Osteoblast (primary cell): ENCODE measurements around the gene PNMT. TPM values are rescaled to one million over a fixed set of nuclear protein-coding genes. Genes with fewer than 3 reads are reported as not detected.

Experiments used
- DNase-seq: peaks from one replicate; pipeline ENCODE4 v3.0.0; 2011; ENCODE audit warnings: low spot score, mixed read lengths; ENCODE audit not compliant: insufficient read length; ENCODE audit errors: missing footprints
- H2AFZ ChIP-seq: 2 replicates; pipeline ENCODE4 v1.6.0; 2011; ENCODE audit warnings: mild to moderate bottlenecking, low read length
- H3K27ac ChIP-seq: 2 replicates; pipeline ENCODE4 v1.5.1; 2011; ENCODE audit warnings: mild to moderate bottlenecking, low read depth, low read length, moderate library complexity
- H3K27me3 ChIP-seq: 2 replicates; pipeline ENCODE4 v1.6.0; 2012; ENCODE audit warnings: mild to moderate bottlenecking, control low read depth, inconsistent platforms, low read length, moderate library complexity; ENCODE audit not compliant: insufficient read depth
- H3K36me3 ChIP-seq: 2 replicates; pipeline ENCODE4 v1.5.1; 2011; ENCODE audit warnings: mild to moderate bottlenecking, low read length, control low read depth, moderate library complexity; ENCODE audit not compliant: insufficient read depth
- H3K4me1 ChIP-seq: 2 replicates; pipeline ENCODE4 v1.5.1; 2011; ENCODE audit warnings: mild to moderate bottlenecking, low read length, control low read depth, moderate library complexity; ENCODE audit not compliant: insufficient read depth
- H3K4me2 ChIP-seq: 2 replicates; pipeline ENCODE4 v1.6.0; 2011; ENCODE audit warnings: mild to moderate bottlenecking, low read length; ENCODE audit not compliant: insufficient read depth
- H3K4me3 ChIP-seq: fragments of 200-600 bp; sonication (generic); 3 replicates; pipeline ENCODE4 v1.5.1; 2012; ENCODE audit warnings: mild to moderate bottlenecking, low read length, inconsistent platforms; ENCODE audit not compliant: insufficient read depth
- H3K79me2 ChIP-seq: 2 replicates; pipeline ENCODE4 v1.6.0; 2012; ENCODE audit warnings: mild to moderate bottlenecking, low read length, control low read depth, inconsistent platforms; ENCODE audit not compliant: insufficient read depth
- H3K9me3 ChIP-seq: 2 replicates; pipeline ENCODE4 v1.5.1; 2011; ENCODE audit warnings: low read depth, low read length, control low read depth
- H4K20me1 ChIP-seq: 2 replicates; pipeline ENCODE4 v1.6.0; 2012; ENCODE audit warnings: mild to moderate bottlenecking, low read length, control low read depth; ENCODE audit not compliant: insufficient read depth
- CTCF ChIP-seq: IDR thresholded peaks from 2 replicates; pipeline ENCODE4 v1.5.1; 2011; ENCODE audit warnings: mild to moderate bottlenecking, low read depth, low read length, moderate library complexity; ENCODE audit errors: extremely low read depth
- total RNA-seq: library from RNA; depleted of rRNA; stranded (reverse); fragments of >200 nt; gene quantifications from 2 replicates; pipeline ENCODE4 v1.2.3, GENCODE V29; 2012

The PNMT gene
- total RNA-seq, 1 donor, result not detected

- DNase-seq, result no peak
- no peak overlapping the region for H3K4me3 ChIP-seq
- no peaks in the 10 kb centered on the region for H3K27me3 ChIP-seq
- no peak overlapping the region for H3K4me2 ChIP-seq
- no peak overlapping the region for H2AFZ ChIP-seq
- peaks cover 33% of the 10 kb centered on the region for H3K79me2 ChIP-seq
- H3K9me3 ChIP-seq, result no peaks in the 10 kb centered on the region
- H3K36me3 ChIP-seq, result no peaks in the 10 kb centered on the region
- H3K4me1 ChIP-seq, result no peaks in the 10 kb centered on the region
- no peak for TF ChIP-seq CTCF
- H3K27ac ChIP-seq, result no peak overlapping the region
- H4K20me1 ChIP-seq, result peaks cover 48% of the 10 kb centered on the region
Measured at GRCh38 chr17:39650121-39650579, 18.1 kb upstream of the PNMT start.

GRCh38 chr17:39651923-39652586, 16.2 kb upstream of the PNMT start:
- H3K27me3 ChIP-seq, result no peaks in the 10 kb centered on the region
- no peak for TF ChIP-seq CTCF
- H3K4me1 ChIP-seq, result no peaks in the 10 kb centered on the region
- H3K9me3 ChIP-seq, result no peaks in the 10 kb centered on the region
- H3K27ac ChIP-seq, result no peak overlapping the region
- peaks cover 22% of the 10 kb centered on the region for H3K79me2 ChIP-seq
- H4K20me1 ChIP-seq, result peaks cover 55% of the 10 kb centered on the region
- no peak overlapping the region for H3K4me2 ChIP-seq
- no peak overlapping the region for H2AFZ ChIP-seq
- H3K36me3 ChIP-seq, result no peaks in the 10 kb centered on the region
- no peak overlapping the region for H3K4me3 ChIP-seq
- no peak for DNase-seq

DNA sequence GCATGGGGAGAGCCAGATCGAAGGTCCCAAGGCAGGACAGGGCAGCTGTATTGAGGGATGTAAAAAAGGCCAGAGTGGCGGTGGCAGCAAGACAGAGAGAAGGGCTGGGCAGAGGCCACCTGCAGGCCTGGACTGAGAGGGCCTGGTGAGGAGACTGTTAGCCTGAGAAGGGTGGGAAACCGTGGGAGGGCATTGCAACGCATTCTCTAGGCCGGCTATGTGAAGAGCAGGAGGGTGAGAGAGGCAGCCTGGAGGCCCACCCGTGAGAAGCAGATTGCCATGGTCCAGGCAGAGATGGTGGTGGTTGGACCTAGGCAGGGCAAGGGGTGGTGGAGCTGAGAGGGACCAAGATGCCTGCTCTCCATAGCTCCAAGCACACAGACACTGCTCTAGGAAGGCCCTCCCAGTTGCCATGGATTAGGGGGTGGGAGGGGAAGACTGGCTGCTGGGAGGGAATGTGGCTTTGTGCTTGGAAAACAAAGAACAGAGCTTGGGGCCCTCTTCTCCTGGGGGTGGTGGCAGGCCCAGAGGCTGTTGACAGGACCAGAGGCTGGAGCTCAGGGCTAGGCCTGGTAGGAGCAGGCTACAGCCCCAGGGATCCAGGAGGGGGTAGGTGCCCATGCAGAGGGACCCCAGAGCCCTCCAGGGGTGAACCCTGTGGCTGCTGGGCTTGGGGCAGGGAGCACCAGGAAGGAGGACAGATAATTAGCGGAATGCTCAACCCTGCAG, 15.5 kb upstream of the PNMT start:
- TF ChIP-seq CTCF, result no peak
- no peak overlapping the region for H3K4me2 ChIP-seq
- no peaks in the 10 kb centered on the region for H3K27me3 ChIP-seq
- no peaks in the 10 kb centered on the region for H3K4me1 ChIP-seq
- DNase-seq, result no peak
- peaks cover 17% of the 10 kb centered on the region for H3K79me2 ChIP-seq
- peaks cover 49% of the 10 kb centered on the region for H4K20me1 ChIP-seq
- no peak overlapping the region for H2AFZ ChIP-seq
- H3K4me3 ChIP-seq, result no peak overlapping the region
- H3K27ac ChIP-seq, result no peak overlapping the region
- H3K9me3 ChIP-seq, result no peaks in the 10 kb centered on the region
- no peaks in the 10 kb centered on the region for H3K36me3 ChIP-seq

DNA sequence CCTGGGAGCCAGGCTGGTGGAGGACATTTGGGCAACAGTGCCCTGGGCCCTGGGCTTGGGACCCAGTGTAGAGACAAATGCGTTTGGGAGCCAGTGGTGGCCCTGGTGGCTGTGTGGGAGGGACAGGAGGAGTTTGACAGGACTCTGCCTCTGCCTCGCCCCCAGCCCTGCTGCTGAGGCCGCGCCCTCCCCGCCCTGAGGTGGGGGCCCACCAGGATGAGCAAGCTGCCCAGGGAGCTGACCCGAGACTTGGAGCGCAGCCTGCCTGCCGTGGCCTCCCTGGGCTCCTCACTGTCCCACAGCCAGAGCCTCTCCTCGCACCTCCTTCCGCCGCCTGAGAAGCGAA, 15.0 kb upstream of the PNMT start:
- no peaks in the 10 kb centered on the region for H3K27me3 ChIP-seq
- no peak overlapping the region for H2AFZ ChIP-seq
- H3K4me2 ChIP-seq, result no peak overlapping the region
- DNase-seq, result no peak
- H3K27ac ChIP-seq, result no peak overlapping the region
- TF ChIP-seq CTCF, result no peak
- peaks cover 17% of the 10 kb centered on the region for H3K79me2 ChIP-seq
- H4K20me1 ChIP-seq, result peaks cover 48% of the 10 kb centered on the region
- H3K4me3 ChIP-seq, result no peak overlapping the region
- no peaks in the 10 kb centered on the region for H3K36me3 ChIP-seq
- no peaks in the 10 kb centered on the region for H3K4me1 ChIP-seq
- H3K9me3 ChIP-seq, result no peaks in the 10 kb centered on the region
